ENCODE results near the gene TNS4. TPM values are rescaled to one million over a fixed set of nuclear protein-coding genes. Genes with fewer than 3 reads are reported as not detected.

TNS4 gene
- polyA plus RNA-seq, 2 of the 4 experiments (the other 2 are of a cell fraction): 24.2 to 73.5 TPM

- H3K4me3 ChIP-seq: no peak overlapping the region
- FAIRE-seq: no peak
- TF ChIP-seq CEBPB (IDR thresholded peaks at IDR 0.05) (peak; percentile 42 to 77; a peak in 3 of 4 replicates), MAFK (IDR thresholded peaks at IDR 0.05; ENCODE audit: partially characterized antibody) (no peak)
- peaks cover 82% of the 10 kb centered on the region for H3K4me1 ChIP-seq
- H3K4me2 ChIP-seq: peak overlapping the region; percentile 41
- ChIA-PET CTCF (interaction anchor here (1.1 to 15.5 kb wide), 6 partner anchors 16 to 82 kb away, joined by 4 to 379 read pairs (median 6); no protein-coding TSS in a partner anchor), POLR2A (interaction anchor here (0.8 to 3.0 kb wide), 3 partner anchors 11 to 68 kb away, joined by 3 to 13 read pairs (median 4); no protein-coding TSS in a partner anchor)
- no peak for ATAC-seq
- no peak for DNase-seq (ENCODE audit: low read depth in 1 of 2, low spot score in 1 of 2)
- peak overlapping the region; percentile 96 to 97 for H3K27ac ChIP-seq
- WGBS (ENCODE audit: missing lambda C conversion rate): 82% methylated on average over 7 of the region's 7 CpGs
- H3K9me3 ChIP-seq: no peaks in the 10 kb centered on the region
These were observed 20.3 kb downstream of the TNS4 start for GRCh38 chr17:40481106-40481505.

GRCh38 chr17:40480501-40481003, 20.9 kb downstream of the TNS4 start:
- Histone ChIP-seq H3K4me1 (peaks cover 83% of the 10 kb centered on the region), H3K27ac (peak overlapping the region; percentile 96 to 97), H3K4me2 (peak overlapping the region; percentile 41), H3K4me3 (no peak overlapping the region), H3K9me3 (no peaks in the 10 kb centered on the region)
- CTCF ChIA-PET: interaction anchor here (1.3 to 15.5 kb wide), 6 partner anchors 11 to 77 kb away, joined by 3 to 379 read pairs (median 5); no protein-coding TSS in a partner anchor
- POLR2A ChIA-PET: interaction anchor here (0.8 to 3.0 kb wide), 3 partner anchors 10 to 69 kb away, joined by 3 to 13 read pairs (median 4); no protein-coding TSS in a partner anchor
- FAIRE-seq (no peak), ATAC-seq (peak; percentile 16 to 17), DNase-seq (ENCODE audit: low read depth in 1 of 2, low spot score in 1 of 2) (peak; percentile 59 to 87)
- 43% methylated on average over 12 of the region's 12 CpGs for WGBS (ENCODE audit: missing lambda C conversion rate)
- TF ChIP-seq USF2 (IDR thresholded peaks at IDR 0.05) (no peak), MAZ (IDR thresholded peaks at IDR 0.05; ENCODE audit: borderline replicate concordance, low read depth, low read length) (no peak), RAD21 (conservative IDR thresholded peaks at IDR 0.05 in 1 of 2, IDR thresholded peaks at IDR 0.05 in 1 of 2) (no peak), ZNF302 (CRISPR knock-in tag; IDR thresholded peaks at IDR 0.05) (no peak), CEBPB (IDR thresholded peaks at IDR 0.05) (no peak), CTCF (IDR thresholded peaks at IDR 0.05) (no peak), JUN (IDR thresholded peaks at IDR 0.05) (peak; percentile 30 to 69; a peak in 4 of 5 replicates), BHLHE40 (IDR thresholded peaks at IDR 0.05; ENCODE audit: low read depth, low read length) (no peak; the same call in 1 of the 2 replicates), PHF8 (IDR thresholded peaks at IDR 0.05; ENCODE audit: borderline replicate concordance, low read depth) (no peak), EHF (CRISPR knock-in tag; IDR thresholded peaks at IDR 0.05) (peak; percentile 45; the same call in 1 of the 2 replicates), GATA3 (IDR thresholded peaks at IDR 0.05; ENCODE audit: borderline replicate concordance) (0 out of 2 replicates have a peak, but pooled peaks have one; percentile 24), ZC3H11A (IDR thresholded peaks at IDR 0.05) (no peak), SMC3 (IDR thresholded peaks at IDR 0.05) (peak; percentile 19; the same call in 1 of the 3 replicates), E2F6 (IDR thresholded peaks at IDR 0.05; ENCODE audit: borderline replicate concordance, low read depth) (0 out of 2 replicates have a peak, but pooled peaks have one; percentile 46), REST (IDR thresholded peaks at IDR 0.05) (no peak), HOXB5 (CRISPR knock-in tag; IDR thresholded peaks at IDR 0.05) (peak; percentile 19), JUNB (IDR thresholded peaks at IDR 0.05) (no peak), MAX (IDR thresholded peaks at IDR 0.05) (peak; percentile 86; the same call in 1 of the 2 replicates), EP300 (IDR thresholded peaks at IDR 0.05) (peak; percentile 14 to 58; a peak in 1 of 5 replicates), ZFP36 (IDR thresholded peaks at IDR 0.05; ENCODE audit: borderline replicate concordance, partially characterized antibody) (no peak), ESRRA (IDR thresholded peaks at IDR 0.05; ENCODE audit: borderline replicate concordance, low read length) (no peak), FOSB (CRISPR knock-in tag; IDR thresholded peaks at IDR 0.05) (no peak), HOXB13 (CRISPR knock-in tag; IDR thresholded peaks at IDR 0.05; ENCODE audit: low read depth) (peak; percentile 58; the same call in 1 of the 2 replicates), MYC (IDR thresholded peaks at IDR 0.05; ENCODE audit: borderline replicate concordance, low read length) (peak; percentile 21; the same call in 1 of the 2 replicates), BCL3 (IDR thresholded peaks at IDR 0.05) (no peak), RARB (CRISPR knock-in tag; IDR thresholded peaks at IDR 0.05) (peak; percentile 55; the same call in 1 of the 2 replicates), POLR2A (IDR thresholded peaks at IDR 0.05; ENCODE audit: low read length) (no peak), TFCP2L1 (CRISPR knock-in tag; IDR thresholded peaks at IDR 0.05) (peak; percentile 83; the same call in 1 of the 2 replicates)
